ENCODE results near the gene CD226. TPM values are rescaled to one million over a fixed set of nuclear protein-coding genes. Genes with fewer than 3 reads are reported as not detected.
"Not testable (repeated sequence)": the region's sequence is repeated elsewhere in the genome, so short reads cannot be mapped to it uniquely, and the experiment has no call there.

Gene CD226
- total RNA-seq = 0.76 and 1.5 TPM in 2 replicates

- peak in 1 of 2 donors; percentile 12 for DNase-seq (ENCODE audit: low read depth in 2 of 2)
Measured at GRCh38 chr18:69947361-69948133, at the start of gene CD226. CD226 (minus strand) TSS chr18:69947873; CDS start chr18:69947406, 467 bp downstream.

GRCh38 chr18:69996951-69997798 lies 49.5 kb upstream of the CD226 start:
- DNase-seq (ENCODE audit: low read depth in 2 of 2) = no peak

GRCh38 chr18:69996417-69996816 lies 48.7 kb upstream of the CD226 start:
- DNase-seq (ENCODE audit: low read depth in 2 of 2) = no peak

- DNase-seq (ENCODE audit: low read depth in 2 of 2) = no peak
Measured at GRCh38 chr18:69995774-69996173, 48.1 kb upstream of the CD226 start.

GRCh38 chr18:69992776-69993175 lies 45.1 kb upstream of the CD226 start:
- no peak for DNase-seq (ENCODE audit: low read depth in 2 of 2)

GRCh38 chr18:69987870-69988269 lies 40.2 kb upstream of the CD226 start:
- no peak for DNase-seq (ENCODE audit: low read depth in 2 of 2)

- DNase-seq (ENCODE audit: low read depth in 2 of 2) = no peak
Measured at GRCh38 chr18:69985239-69985638, 37.6 kb upstream of the CD226 start.

- no peak for DNase-seq (ENCODE audit: low read depth in 2 of 2)
Measured at GRCh38 chr18:69982417-69982816, 34.7 kb upstream of the CD226 start.

GRCh38 chr18:69981948-69982347 lies 34.3 kb upstream of the CD226 start:
- no peak for DNase-seq (ENCODE audit: low read depth in 2 of 2)

GRCh38 chr18:69980982-69981804 lies 33.5 kb upstream of the CD226 start:
- no peak for DNase-seq (ENCODE audit: low read depth in 2 of 2)

GRCh38 chr18:69980509-69980908 lies 32.8 kb upstream of the CD226 start:
- DNase-seq (ENCODE audit: low read depth in 2 of 2) = no peak

GRCh38 chr18:69978732-69979715 lies 31.4 kb upstream of the CD226 start:
- DNase-seq (ENCODE audit: low read depth in 2 of 2) = no peak

GRCh38 chr18:69975294-69975693 lies 27.6 kb upstream of the CD226 start:
- DNase-seq (ENCODE audit: low read depth in 2 of 2) = not testable (repeated sequence)

GRCh38 chr18:69974365-69974764 lies 26.7 kb upstream of the CD226 start:
- DNase-seq (ENCODE audit: low read depth in 2 of 2) = no peak

GRCh38 chr18:69969491-69969890 lies 21.8 kb upstream of the CD226 start:
- DNase-seq (ENCODE audit: low read depth in 2 of 2) = no peak

- no peak for DNase-seq (ENCODE audit: low read depth in 2 of 2)
Measured at GRCh38 chr18:69968039-69968438, 20.4 kb upstream of the CD226 start.

- DNase-seq (ENCODE audit: low read depth in 2 of 2) = no peak
Measured at GRCh38 chr18:69963196-69963595, 15.5 kb upstream of the CD226 start.

GRCh38 chr18:69961718-69962117 lies 14.0 kb upstream of the CD226 start:
- no peak for DNase-seq (ENCODE audit: low read depth in 2 of 2)

- DNase-seq (ENCODE audit: low read depth in 2 of 2) = no peak
Measured at GRCh38 chr18:69958422-69958821, 10.7 kb upstream of the CD226 start.

GRCh38 chr18:69957747-69958146 lies 10.1 kb upstream of the CD226 start:
- DNase-seq (ENCODE audit: low read depth in 2 of 2) = no peak

Data from dermis microvascular lymphatic vessel endothelial cell (primary cell).